NT2/D1 (cell line): ENCODE data around the gene GOLGB1.
"Not testable (repeated sequence)": the region's sequence is repeated elsewhere in the genome, so short reads cannot be mapped to it uniquely, and the experiment has no call there.

ENCODE experiments used
- DNase-seq: peaks from one replicate; pipeline ENCODE4 v3.0.0-alpha.2; 2011; ENCODE audit warnings: low read depth, low spot score
- H3K27me3 ChIP-seq: 2 replicates; pipeline ENCODE4 v1.6.0; 2011; ENCODE audit warnings: mild to moderate bottlenecking; ENCODE audit not compliant: insufficient read length, insufficient read depth
- H3K36me3 ChIP-seq: 2 replicates; pipeline ENCODE4 v1.6.1; 2011; ENCODE audit warnings: mild to moderate bottlenecking, low read length, mixed read lengths; ENCODE audit not compliant: insufficient read depth, insufficient read length
- H3K4me1 ChIP-seq: 2 replicates; pipeline ENCODE4 v1.5.1; 2011; ENCODE audit not compliant: insufficient read depth, insufficient read length
- H3K4me3 ChIP-seq: 2 replicates; pipeline ENCODE4 v1.5.1; 2011; ENCODE audit warnings: low read depth; ENCODE audit not compliant: insufficient read length
- H3K9ac ChIP-seq: 2 replicates; pipeline ENCODE4 v1.6.0; 2011; ENCODE audit warnings: low read depth; ENCODE audit not compliant: insufficient read length
- H3K9me3 ChIP-seq: 2 replicates; pipeline ENCODE4 v1.5.1; 2011; ENCODE audit warnings: mild to moderate bottlenecking, low read length; ENCODE audit not compliant: insufficient read depth
- SUZ12 ChIP-seq: IDR thresholded peaks from 2 replicates; pipeline ENCODE4 v1.6.1; 2011; ENCODE audit not compliant: insufficient read length, insufficient read depth; ENCODE audit errors: extremely low read depth
- YY1 ChIP-seq: IDR thresholded peaks from 2 replicates; pipeline ENCODE4 v1.6.1; 2011; ENCODE audit not compliant: insufficient read length, insufficient read depth
- ZNF274 ChIP-seq: IDR thresholded peaks from 2 replicates; pipeline ENCODE4 v1.6.1; 2011; ENCODE audit warnings: mild to moderate bottlenecking, low read depth, low read length

Gene GOLGB1

DNA sequence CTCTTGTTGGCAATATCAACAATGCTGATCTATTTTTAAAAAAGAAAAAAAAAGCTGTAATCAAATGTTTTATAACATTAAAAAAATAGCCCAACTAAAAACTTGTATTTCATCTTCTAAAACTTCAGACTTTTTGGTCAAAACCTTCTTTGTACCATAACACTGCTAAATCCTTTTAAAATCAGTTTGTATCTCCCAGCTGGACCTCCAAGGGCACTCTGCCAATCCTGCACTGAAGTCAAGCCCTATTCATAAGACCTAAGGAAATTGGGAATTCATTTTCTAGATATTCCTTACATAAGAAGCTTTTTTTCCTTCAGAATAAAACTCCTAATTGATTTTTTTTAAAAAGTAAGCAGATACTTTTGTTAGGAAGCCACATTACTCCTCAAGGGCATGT, 50.6 kb downstream of the GOLGB1 start:
- no peaks in the 10 kb centered on the region for H3K27me3 ChIP-seq
- no peak for DNase-seq
- H3K4me1 ChIP-seq, result no peaks in the 10 kb centered on the region
- no peak overlapping the region for H3K4me3 ChIP-seq
- TF ChIP-seq ZNF274, result no peak
- TF ChIP-seq SUZ12, result no peak
- TF ChIP-seq YY1, result no peak
- no peak overlapping the region for H3K9ac ChIP-seq
- H3K36me3 ChIP-seq, result peaks cover 69% of the 10 kb centered on the region
- H3K9me3 ChIP-seq, result no peaks in the 10 kb centered on the region

DNA sequence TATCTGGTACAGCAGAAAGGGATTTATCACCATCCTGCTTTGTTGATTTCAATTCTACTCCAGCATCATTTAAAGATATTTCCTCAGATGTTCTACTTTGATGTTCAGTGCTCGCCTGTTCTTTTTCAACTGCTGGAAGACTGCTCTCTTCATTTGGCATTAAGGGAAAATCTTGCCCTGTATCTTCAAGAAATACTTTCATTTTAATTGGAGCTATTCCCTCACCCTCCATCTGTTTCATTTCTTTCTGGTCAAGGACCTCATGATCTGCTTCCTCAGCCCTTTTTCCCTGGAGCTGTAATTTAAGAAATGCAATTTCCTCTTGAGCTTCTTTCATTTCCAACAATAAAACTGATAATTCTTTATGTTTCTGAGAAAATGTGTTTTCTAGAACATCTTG, 51.1 kb downstream of the GOLGB1 start:
- H3K4me3 ChIP-seq, result no peak overlapping the region
- TF ChIP-seq SUZ12 (no peak), YY1 (no peak), ZNF274 (no peak)
- no peak for DNase-seq
- H3K36me3 ChIP-seq, result peaks cover 73% of the 10 kb centered on the region
- no peak overlapping the region for H3K9ac ChIP-seq
- H3K27me3 ChIP-seq, result no peaks in the 10 kb centered on the region
- no peaks in the 10 kb centered on the region for H3K4me1 ChIP-seq
- H3K9me3 ChIP-seq, result no peaks in the 10 kb centered on the region

DNA sequence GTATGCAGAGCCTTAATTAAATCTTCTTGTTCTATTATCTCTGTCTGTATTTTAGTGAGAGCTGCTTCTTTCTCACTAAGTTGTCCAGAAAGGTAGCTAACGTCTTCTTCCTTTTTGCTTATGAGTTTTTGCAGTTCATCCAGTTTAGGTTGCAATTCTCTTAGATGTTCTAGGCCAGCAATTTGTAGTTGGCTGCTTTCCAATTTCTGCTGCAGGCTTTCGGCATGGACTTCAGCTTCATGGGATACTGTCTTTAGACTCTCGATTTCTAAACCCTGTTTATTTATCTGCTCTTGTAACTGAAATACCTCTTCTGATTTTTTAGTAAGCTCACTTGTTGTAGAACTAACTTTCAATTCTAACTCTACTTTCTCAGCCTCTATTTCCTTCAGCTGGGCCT, 53.4 kb downstream of the GOLGB1 start:
- TF ChIP-seq SUZ12 (no peak), YY1 (no peak), ZNF274 (no peak)
- Histone ChIP-seq H3K9me3 (no peaks in the 10 kb centered on the region), H3K36me3 (peaks cover 84% of the 10 kb centered on the region), H3K27me3 (no peaks in the 10 kb centered on the region), H3K9ac (no peak overlapping the region), H3K4me3 (no peak overlapping the region), H3K4me1 (no peaks in the 10 kb centered on the region)
- no peak for DNase-seq

DNA sequence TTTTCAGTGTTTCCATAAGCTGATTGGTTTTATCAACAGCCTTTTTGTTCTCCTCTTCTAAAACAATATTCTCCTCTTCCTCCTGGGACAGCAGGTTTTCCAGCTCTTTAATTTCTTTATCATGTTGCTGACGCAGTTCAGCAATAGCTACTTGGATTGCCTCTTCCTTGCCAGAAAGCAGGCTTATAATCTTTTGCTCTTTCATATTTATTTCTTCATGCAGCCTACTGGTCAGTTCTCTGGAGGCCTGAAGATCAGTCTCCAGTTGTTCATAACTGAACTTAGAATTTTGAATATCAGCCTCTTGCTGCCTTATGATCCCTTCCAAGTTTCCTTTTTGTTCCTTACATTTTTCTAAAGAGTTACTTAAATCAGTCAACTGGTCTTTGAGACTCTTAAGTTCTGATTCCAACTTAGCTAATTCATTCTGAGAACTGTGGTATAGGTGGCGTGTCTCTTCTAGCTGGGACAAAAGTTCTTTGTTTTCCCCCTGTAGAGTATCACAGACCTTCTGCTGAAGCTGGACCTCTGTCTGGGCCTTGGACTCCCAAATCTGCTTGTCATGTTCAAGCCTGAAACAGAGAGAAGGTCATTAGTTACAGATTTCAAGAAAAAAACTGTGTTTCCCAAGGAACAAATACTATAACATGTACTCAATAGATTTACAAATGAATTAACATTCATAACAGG, 57.4 kb downstream of the GOLGB1 start:
- TF ChIP-seq ZNF274, result no peak
- TF ChIP-seq SUZ12, result no peak
- TF ChIP-seq YY1, result no peak
- DNase-seq, result no peak
- H3K4me1 ChIP-seq, result no peaks in the 10 kb centered on the region
- no peak overlapping the region for H3K9ac ChIP-seq
- H3K4me3 ChIP-seq, result no peak overlapping the region
- peaks cover 4% of the 10 kb centered on the region; the same call in 1 of the 2 replicates for H3K9me3 ChIP-seq
- H3K36me3 ChIP-seq, result peaks cover 68% of the 10 kb centered on the region
- H3K27me3 ChIP-seq, result no peaks in the 10 kb centered on the region

DNA sequence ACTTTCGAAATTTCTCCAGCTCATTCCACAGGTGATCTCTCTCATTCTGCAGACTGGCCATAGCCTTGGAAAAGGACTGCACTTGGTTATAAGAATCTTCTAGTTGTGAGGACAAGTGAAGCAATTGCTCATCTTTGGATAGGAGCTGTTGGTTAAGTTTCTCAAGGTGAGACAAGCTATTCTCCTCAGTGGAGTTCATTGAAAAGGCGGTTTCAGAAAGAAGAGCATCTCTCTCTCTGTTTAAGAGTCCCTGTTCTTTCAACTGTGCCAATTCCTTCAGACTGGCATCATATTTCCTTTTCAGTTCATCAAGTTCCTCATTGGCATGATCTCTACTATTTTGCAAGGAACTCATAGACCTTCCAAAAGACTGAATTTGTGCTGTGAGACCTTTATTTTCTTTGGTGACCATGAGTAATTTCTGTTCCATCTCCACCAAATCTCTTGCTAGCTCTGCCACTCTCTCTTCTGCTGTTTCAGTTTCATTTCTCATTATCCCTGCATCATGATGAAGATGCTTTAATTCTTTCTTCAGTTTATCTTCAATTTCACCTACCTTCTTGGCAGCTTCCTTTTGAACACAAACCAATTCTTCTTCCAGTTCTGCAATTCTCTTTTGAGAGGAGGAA, 58.6 kb downstream of the GOLGB1 start:
- no peak for DNase-seq
- no peak for TF ChIP-seq ZNF274
- no peak for TF ChIP-seq YY1
- TF ChIP-seq SUZ12, result no peak
- Histone ChIP-seq H3K4me1 (no peaks in the 10 kb centered on the region), H3K4me3 (no peak overlapping the region), H3K9ac (no peak overlapping the region), H3K9me3 (peaks cover 4% of the 10 kb centered on the region; the same call in 1 of the 2 replicates), H3K27me3 (no peaks in the 10 kb centered on the region), H3K36me3 (peaks cover 59% of the 10 kb centered on the region)

DNA sequence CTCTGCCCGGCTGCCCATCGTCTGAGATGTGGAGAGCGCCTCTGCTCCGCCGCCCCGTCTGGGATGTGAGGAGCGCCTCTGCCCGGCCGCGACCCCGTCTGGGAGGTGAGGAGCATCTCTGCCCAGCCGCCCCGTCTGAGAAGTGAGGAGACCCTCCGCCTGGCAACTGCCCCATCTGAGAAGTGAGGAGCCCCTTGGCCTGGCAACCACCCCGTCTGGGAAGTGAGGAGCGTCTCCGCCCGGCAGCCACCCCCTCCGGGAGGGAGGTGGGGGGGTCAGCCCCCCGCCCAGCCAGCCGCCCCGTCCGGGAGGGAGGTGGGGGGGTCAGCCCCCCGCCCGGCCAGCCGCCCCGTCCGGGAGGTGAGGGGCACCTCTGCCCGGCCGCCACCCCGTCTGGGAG, 60.8 kb downstream of the GOLGB1 start:
- DNase-seq, H3K9ac ChIP-seq, H3K27me3 ChIP-seq, H3K4me3 ChIP-seq, H3K4me1 ChIP-seq: not testable (repeated sequence)
- Histone ChIP-seq H3K36me3 (peaks cover 41% of the 10 kb centered on the region), H3K9me3 (peaks cover 13% of the 10 kb centered on the region; the same call in 1 of the 2 replicates)

DNA sequence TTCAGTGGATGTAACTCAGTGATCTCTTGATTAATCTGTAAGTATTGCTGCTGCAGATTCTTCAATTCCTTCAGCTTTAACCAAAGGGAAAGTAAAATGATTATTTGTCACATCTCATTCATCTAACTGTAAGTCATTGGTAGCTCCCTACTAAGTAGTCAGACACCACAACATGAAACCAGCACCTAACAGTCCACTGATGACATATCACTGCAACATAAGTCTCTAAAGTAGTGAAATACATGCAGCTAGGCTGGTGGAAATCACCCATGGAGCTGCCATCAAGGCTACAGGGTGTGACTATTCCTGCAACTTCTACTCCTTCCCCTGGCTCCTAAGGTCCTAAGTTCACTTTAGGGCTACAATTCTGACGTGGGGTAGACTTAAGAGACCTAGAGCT, 67.7 kb downstream of the GOLGB1 start:
- DNase-seq, result no peak
- H3K9me3 ChIP-seq, result peaks cover 9% of the 10 kb centered on the region; the same call in 1 of the 2 replicates
- H3K36me3 ChIP-seq, result peaks cover 41% of the 10 kb centered on the region
- H3K4me1 ChIP-seq, result no peaks in the 10 kb centered on the region
- H3K9ac ChIP-seq, result no peak overlapping the region
- TF ChIP-seq ZNF274 (no peak), YY1 (no peak), SUZ12 (no peak)
- H3K4me3 ChIP-seq, result no peak overlapping the region
- H3K27me3 ChIP-seq, result no peaks in the 10 kb centered on the region

DNA sequence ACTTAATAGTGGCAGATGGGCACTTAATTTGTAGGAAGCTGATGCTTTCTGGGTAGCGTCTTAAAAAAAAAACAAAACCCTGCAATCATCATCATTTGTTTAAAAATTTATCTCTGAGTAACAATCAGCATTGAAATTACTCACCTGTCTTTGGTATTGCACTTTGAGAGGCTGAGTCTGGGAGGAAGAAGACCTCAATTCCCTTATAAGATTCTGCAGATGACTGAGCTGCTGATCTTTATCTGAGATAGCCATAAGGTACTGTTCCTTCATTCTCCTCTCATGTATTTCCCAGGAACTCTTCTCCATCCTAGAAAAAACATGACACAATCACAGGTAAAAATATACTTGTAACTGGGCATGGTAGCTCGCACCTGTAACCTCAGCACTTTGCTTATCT, 72.4 kb downstream of the GOLGB1 start:
- TF ChIP-seq ZNF274 (no peak), YY1 (no peak), SUZ12 (no peak)
- Histone ChIP-seq H3K9me3 (no peaks in the 10 kb centered on the region), H3K4me1 (no peaks in the 10 kb centered on the region), H3K36me3 (peaks cover 67% of the 10 kb centered on the region), H3K4me3 (no peak overlapping the region), H3K9ac (no peak overlapping the region), H3K27me3 (no peaks in the 10 kb centered on the region)
- no peak for DNase-seq
